Fibroblast of villous mesenchyme (primary cell): ENCODE results near the gene CWH43. TPM values are rescaled to one million over a fixed set of nuclear protein-coding genes. Genes with fewer than 3 reads are reported as not detected.
A peak's percentile ranks its signal among the peaks of the same experiment; 100 is the strongest.

ENCODE experiments used
- DNase-seq: peaks from one replicate; pipeline ENCODE4 v3.0.0-alpha.2; 2010; ENCODE audit warnings: low read depth
- H3K4me3 ChIP-seq: 2 replicates; pipeline ENCODE4 v1.5.1; 2011; ENCODE audit warnings: low read depth, mild to moderate bottlenecking, low read length
- total RNA-seq: library from RNA; depleted of rRNA; stranded (reverse); fragments of >200 nt; gene quantifications from 2 replicates; pipeline ENCODE4 v1.2.3, GENCODE V29; 2012
- TF ChIP-seq, protein P1 (sequence below): IDR thresholded peaks from 2 replicates; pipeline ENCODE4 v1.5.1; 2012; ENCODE audit warnings: low read depth, mild to moderate bottlenecking, low read length; ENCODE audit not compliant: insufficient read depth

Gene CWH43
- total RNA-seq, 1 donor, result not detected

DNA sequence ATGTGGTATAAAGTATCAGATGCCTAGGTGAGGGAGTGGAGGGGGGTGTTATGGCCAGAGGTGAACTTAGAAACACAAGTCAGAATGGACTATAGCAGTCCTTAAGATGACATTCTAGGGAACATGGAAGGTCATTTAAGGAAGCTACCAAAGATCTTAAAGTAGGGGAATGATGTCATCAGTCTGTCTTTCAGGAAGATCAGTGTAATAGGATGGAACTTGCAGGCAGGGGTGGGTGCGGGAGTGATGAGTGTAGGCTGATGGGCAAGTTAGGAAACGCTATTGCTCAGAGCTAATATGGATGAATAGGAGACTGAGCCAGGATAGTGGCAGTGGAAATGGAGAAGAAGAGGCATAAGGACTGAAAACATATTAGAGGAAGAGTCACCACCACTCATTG, 27.5 kb upstream of the CWH43 start:
- TF ChIP-seq, protein P1, sequence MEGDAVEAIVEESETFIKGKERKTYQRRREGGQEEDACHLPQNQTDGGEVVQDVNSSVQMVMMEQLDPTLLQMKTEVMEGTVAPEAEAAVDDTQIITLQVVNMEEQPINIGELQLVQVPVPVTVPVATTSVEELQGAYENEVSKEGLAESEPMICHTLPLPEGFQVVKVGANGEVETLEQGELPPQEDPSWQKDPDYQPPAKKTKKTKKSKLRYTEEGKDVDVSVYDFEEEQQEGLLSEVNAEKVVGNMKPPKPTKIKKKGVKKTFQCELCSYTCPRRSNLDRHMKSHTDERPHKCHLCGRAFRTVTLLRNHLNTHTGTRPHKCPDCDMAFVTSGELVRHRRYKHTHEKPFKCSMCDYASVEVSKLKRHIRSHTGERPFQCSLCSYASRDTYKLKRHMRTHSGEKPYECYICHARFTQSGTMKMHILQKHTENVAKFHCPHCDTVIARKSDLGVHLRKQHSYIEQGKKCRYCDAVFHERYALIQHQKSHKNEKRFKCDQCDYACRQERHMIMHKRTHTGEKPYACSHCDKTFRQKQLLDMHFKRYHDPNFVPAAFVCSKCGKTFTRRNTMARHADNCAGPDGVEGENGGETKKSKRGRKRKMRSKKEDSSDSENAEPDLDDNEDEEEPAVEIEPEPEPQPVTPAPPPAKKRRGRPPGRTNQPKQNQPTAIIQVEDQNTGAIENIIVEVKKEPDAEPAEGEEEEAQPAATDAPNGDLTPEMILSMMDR, result no peak

DNA sequence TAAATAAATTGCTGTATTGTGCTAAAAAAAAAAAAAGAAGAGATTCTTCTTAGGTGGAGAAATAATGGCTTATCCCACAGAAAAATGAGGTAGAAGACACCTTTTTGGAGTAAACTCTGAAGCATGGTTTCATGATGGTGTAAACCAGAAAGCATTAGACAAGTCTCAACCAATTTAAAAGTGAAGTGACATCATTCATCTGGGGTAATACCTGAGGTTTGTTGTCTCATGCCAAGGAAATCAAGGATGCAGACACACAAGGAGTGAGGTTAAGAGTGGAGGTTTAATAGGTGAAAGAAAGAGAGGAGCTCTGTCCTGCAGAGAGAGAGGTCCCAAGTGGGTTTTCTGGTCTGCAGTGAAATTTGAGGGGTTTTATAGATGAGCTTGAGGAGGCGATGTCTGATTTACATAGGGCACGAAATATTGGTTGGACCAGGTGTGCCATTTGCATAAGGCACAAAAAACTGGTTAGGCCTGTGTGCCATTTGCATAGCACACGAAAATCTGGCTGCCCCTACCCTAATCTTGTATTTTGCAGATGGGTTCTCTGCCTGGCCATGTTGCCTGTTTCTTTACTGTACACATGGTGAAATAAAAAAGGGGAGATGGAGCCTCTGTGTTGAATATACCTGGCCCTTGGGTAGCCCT, 25.0 kb upstream of the CWH43 start:
- DNase-seq, result no peak
- no peak overlapping the region for H3K4me3 ChIP-seq
- TF ChIP-seq, protein P1, result no peak

More for the DNA sequence above, 27.5 kb upstream of the CWH43 start:
- no peak for DNase-seq
- H3K4me3 ChIP-seq, result no peak overlapping the region

DNA sequence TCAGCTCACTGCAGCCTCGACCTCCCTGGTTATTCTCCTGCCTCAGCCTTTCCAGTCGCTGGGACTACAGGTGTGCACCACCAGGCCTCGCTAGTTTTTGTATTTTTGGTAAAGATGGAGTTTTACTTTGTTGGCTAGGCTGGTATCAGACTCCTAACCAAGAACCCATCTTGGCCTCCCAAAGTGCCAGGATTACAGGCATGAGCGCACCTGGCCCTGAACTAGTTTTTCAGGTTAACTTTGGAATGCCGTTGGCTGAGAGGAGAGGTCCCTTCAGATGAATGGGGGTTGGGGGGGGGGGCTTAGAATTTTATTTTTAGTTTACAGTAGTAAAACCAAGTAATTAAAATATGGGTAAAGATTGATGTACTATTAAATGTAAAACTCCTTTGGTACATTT, 23.4 kb upstream of the CWH43 start:
- no peak overlapping the region for H3K4me3 ChIP-seq
- TF ChIP-seq, protein P1, result no peak
- DNase-seq, result no peak

DNA sequence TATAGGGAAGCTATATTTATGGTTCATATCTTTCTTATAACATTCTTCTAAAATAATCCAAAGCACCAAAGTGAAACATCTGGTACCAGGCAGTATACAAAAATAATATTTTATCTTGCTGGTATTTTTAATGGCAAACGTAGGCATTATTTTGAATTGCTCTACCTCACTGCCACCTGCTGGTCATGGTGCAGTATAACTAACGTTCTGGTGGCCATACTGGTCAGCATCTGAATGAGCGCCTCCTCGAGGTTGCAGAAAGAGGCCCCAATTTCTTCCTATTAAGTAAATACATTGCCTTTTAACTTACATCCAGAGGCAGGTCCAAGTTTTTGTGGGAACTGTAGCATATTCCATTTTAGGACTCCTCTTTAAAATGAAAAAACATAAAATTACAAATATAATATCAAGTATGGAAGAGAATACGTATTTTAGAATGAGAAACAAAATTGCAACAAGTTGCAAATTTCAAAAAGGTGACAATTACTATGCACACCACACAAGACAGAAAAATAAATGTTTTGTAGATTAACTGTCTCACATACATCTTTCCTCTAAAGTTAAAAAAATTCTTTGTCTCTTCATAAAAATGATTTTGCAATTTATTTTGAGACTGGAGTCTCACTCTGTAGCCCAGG, 22.9 kb upstream of the CWH43 start:
- TF ChIP-seq, protein P1, result peak; percentile 99
- H3K4me3 ChIP-seq, result no peak overlapping the region
- DNase-seq, result peak; percentile 87

DNA sequence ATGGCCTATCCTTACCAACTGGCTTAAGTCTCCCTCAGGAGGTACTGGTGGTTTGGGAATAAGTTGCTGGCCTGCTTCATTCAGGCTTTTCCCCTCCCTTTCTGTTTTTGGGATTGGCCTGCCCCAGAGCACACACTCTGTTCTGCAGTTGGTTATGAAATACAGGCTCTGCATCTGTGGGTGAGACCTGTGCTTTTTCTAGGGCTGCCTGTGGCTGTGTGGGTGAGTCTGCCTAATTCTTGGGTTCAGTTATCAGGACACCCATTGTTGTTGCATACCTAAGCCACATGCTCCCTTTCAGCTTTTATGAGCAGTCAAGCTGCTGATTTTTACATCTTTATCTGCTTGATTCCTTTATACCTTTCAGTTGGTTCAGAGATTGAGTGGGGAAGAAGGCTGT, 19.0 kb upstream of the CWH43 start:
- no peak overlapping the region for H3K4me3 ChIP-seq
- TF ChIP-seq, protein P1, result no peak
- no peak for DNase-seq

DNA sequence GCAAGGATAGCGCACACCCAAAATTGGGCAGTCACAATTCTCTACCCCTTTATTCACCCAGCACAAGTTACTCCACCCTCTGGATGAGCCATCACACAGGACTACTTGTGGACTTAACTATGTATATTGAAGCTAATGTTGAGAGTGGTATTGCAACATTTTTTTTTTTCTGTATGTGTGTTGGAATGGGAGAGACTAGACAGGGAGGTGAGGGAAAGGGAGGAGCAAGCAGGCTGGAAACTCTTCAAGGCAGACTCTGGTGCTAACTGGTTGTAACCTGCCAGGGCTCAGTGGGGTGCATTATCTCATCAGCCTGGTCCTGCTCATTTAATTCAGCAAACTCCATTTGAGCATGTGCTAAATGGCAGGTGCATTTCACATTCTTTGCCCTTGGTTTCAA, 18.4 kb upstream of the CWH43 start:
- H3K4me3 ChIP-seq, result no peak overlapping the region
- DNase-seq, result no peak
- TF ChIP-seq, protein P1, result no peak
